ENCODE results near the gene GNGT1.

The GNGT1 gene

GRCh38 chr7:93906267-93906666 is at the start of gene GNGT1:
Gene GNGT1, plus strand, starts transcription at chr7:93906567. Its CDS starts 180 bp downstream, at chr7:93906747.
- peak; percentile 40 to 83 for DNase-seq

- no peak for DNase-seq
These were observed 47.5 kb upstream of the GNGT1 start for GRCh38 chr7:93858857-93859256.

- DNase-seq, result no peak
These were observed 46.1 kb upstream of the GNGT1 start for GRCh38 chr7:93860261-93860660.

GRCh38 chr7:93861325-93861949 is 44.9 kb upstream of the GNGT1 start:
- no peak for DNase-seq

GRCh38 chr7:93862651-93863050 is 43.7 kb upstream of the GNGT1 start:
- no peak for DNase-seq

- DNase-seq, result no peak
These were observed 39.5 kb upstream of the GNGT1 start for GRCh38 chr7:93866886-93867285.

GRCh38 chr7:93873998-93874574 is 32.3 kb upstream of the GNGT1 start:
- DNase-seq, result no peak

- no peak for DNase-seq
These were observed 28.6 kb upstream of the GNGT1 start for GRCh38 chr7:93877742-93878141.

GRCh38 chr7:93879356-93879755 is 27.0 kb upstream of the GNGT1 start:
- no peak for DNase-seq

- no peak for DNase-seq
These were observed 23.9 kb upstream of the GNGT1 start for GRCh38 chr7:93882468-93882867.

- no peak for DNase-seq
These were observed 23.1 kb upstream of the GNGT1 start for GRCh38 chr7:93883078-93883916.

GRCh38 chr7:93883917-93884345 is 22.4 kb upstream of the GNGT1 start:
- DNase-seq, result no peak

GRCh38 chr7:93884541-93884940 is 21.8 kb upstream of the GNGT1 start:
- no peak for DNase-seq

- DNase-seq, result no peak
These were observed 17.1 kb upstream of the GNGT1 start for GRCh38 chr7:93889261-93889660.

- DNase-seq, result peak in 1 of 2 experiments; percentile 37
These were observed 16.3 kb upstream of the GNGT1 start for GRCh38 chr7:93890041-93890463.

- DNase-seq, result peak in 1 of 2 experiments; percentile 24
These were observed 15.8 kb upstream of the GNGT1 start, which contains the start of gene TFPI2 for GRCh38 chr7:93890464-93891068. Gene TFPI2, minus strand, starts transcription at chr7:93890753. Its CDS starts 75 bp downstream, at chr7:93890678.

- DNase-seq, result no peak
These were observed 11.9 kb upstream of the GNGT1 start for GRCh38 chr7:93894426-93894825.

- DNase-seq, result peak; percentile 75 to 96
These were observed 11.3 kb upstream of the GNGT1 start for GRCh38 chr7:93894966-93895640.

- peak; percentile 34 to 48 for DNase-seq
These were observed 10.3 kb upstream of the GNGT1 start for GRCh38 chr7:93895859-93896600.

- DNase-seq, result no peak
These were observed 8.7 kb upstream of the GNGT1 start for GRCh38 chr7:93897680-93898079.

GRCh38 chr7:93902777-93903423 is 3.5 kb upstream of the GNGT1 start:
- peak in 1 of 2 experiments; percentile 36 for DNase-seq
